Fibroblast of the conjunctiva (primary cell): Measurements from ENCODE around the gene CAP1.
"Not testable (repeated sequence)": the region's sequence is repeated elsewhere in the genome, so short reads cannot be mapped to it uniquely, and the experiment has no call there.

Source experiments
- DNase-seq: peaks from one replicate; pipeline ENCODE4 v3.0.0-alpha.2; 2010; ENCODE audit warnings: low read depth

CAP1 gene

GRCh38 chr1:40040511-40041465 is at the start of gene CAP1:
Gene CAP1 (plus strand): TSS chr1:40040729. CDS start chr1:40059347, 18,618 bp downstream.
- peak; percentile 98 for DNase-seq

DNA sequence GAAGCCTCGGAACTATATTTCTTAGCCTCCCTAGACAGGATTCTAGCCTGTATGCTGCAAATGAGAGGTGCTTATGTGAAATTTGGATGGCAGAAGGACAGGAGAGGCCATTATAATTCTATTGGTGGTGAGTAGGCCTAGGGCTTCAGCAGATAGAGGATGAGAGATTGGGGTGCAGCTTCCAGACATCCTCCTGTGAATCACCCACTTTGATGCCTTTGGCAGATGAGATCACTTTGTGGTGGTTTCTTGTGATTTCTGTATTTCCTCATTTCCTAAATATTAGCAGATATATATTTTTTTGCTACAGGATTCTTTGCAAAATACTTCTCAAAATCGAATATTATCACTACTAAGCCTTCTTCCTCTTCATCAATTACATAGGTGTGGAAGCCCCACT is 48.3 kb upstream of the CAP1 start:
- no peak for DNase-seq

GRCh38 chr1:39992888-39993287 is 47.6 kb upstream of the CAP1 start:
- no peak for DNase-seq

- DNase-seq = no peak
Observed at GRCh38 chr1:39995973-39996393, 44.5 kb upstream of the CAP1 start.

DNA sequence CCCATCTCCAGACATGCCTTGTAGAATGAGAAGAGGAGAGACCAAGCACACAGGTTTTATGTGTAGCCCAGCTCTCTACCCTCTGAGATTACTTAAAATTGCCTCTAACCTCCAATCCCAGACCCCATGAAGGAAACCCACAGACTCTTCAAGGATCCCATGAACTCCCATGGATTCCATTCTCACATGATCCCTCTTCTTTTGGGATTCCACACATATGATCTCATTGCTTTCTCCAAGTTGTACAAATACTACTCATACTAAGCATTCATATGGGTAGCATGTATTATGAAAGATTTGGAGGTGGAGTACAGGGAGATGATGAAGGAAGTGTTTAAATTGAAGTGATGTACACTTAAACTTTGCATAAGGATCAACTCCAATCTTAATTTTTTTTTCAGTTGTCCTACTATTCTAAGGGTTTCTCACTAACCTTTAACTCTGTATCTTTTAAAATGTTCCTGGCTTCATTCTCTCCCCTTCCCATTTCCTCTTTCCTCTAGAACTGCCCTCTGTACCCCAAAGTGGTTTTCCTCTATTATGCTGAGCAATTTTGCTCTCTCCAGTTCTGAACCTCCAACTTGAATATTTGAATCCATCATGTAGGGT is 44.0 kb upstream of the CAP1 start:
- DNase-seq = no peak

DNA sequence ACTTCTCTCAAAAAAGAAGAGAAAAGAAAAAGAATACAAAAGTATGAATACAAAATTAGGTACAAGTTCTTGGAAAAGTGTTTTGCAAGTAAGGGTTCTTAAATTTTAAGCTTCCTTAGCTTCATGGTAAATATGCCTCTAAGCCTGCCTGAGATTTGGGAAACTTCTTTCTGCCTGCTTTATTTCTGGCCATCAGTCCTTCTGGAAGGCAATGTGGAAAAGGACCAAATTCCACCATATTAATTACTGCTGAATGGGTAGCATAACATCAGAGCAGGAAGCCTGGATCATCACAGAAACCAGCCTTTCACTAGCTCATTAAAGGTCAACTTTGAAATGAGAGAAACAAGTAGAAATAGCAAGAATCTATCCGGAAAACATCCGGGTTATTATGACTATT is 39.1 kb upstream of the CAP1 start:
- DNase-seq = no peak

DNA sequence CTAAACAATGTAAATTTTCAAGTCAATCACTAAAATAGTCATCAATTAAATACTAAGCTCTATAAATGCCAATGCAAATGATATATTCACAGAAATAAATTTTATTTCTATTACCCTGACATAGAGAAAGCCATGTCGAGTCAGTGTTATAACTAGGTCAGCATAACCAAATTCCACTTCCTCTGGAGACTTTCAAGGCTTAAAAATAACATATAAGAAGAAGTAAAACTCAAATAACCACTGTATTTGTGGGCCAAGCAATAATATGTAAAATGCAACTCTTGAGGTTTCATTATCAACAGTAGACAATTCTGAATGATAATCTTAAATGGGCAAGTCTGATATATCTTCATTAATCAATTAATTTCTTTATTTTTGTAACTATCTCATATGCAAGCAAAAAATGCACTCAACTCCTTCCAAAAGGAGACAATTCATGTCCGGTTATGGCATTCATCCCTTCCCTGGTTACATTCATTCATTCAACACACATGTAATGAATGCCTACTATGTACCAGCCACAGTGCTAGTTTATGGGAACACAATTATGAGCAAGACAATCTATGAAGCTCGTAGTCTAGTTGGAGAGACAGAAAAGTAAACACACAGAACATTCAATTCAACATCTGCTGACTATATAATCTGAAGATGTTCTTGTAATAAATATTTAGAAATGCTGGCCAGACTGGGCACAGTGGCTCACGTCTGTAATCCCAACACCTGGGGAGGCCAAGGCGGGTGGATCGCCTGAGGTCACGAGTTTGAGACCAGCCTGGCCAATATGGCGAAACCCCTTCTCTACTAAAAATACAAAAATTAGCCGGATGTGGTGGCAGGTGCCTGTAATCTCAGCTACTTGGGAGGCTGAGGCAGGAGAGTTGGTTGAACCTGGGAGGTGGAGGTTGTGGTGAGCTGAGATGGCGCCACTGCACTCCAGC is 37.1 kb upstream of the CAP1 start:
- no peak for DNase-seq

GRCh38 chr1:40004857-40005256 is 35.7 kb upstream of the CAP1 start:
- DNase-seq = no peak

GRCh38 chr1:40007481-40008034 is 33.0 kb upstream of the CAP1 start:
- DNase-seq = not testable (repeated sequence)

- DNase-seq = no peak
Observed at GRCh38 chr1:40011198-40011597, 29.3 kb upstream of the CAP1 start.

DNA sequence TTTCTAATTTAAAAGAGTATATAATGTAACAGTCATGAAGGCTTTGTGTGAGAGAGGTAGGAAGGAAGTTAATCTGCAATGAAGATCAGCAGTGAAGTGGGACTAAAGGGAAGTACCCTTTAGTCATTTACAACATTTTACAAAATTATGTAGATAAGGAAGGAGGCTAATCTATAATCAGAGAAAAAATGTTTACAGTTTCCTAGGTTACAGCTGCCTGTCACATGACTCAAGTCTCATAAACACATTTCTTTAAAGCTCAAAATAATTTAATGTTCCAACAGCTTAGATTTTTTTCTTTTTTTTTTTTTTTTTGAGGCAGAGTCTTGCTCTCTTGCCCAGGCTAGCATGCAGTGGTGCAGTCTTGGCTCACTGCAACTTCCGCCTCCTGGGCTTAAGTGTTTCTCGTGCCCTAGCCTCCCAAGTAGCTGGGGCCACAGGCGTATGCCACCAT is 26.2 kb upstream of the CAP1 start:
- DNase-seq = no peak

- peak; percentile 58 for DNase-seq
Observed at GRCh38 chr1:40014812-40015594, 25.5 kb upstream of the CAP1 start.

- no peak for DNase-seq
Observed at GRCh38 chr1:40017951-40018575, 22.5 kb upstream of the CAP1 start.

DNA sequence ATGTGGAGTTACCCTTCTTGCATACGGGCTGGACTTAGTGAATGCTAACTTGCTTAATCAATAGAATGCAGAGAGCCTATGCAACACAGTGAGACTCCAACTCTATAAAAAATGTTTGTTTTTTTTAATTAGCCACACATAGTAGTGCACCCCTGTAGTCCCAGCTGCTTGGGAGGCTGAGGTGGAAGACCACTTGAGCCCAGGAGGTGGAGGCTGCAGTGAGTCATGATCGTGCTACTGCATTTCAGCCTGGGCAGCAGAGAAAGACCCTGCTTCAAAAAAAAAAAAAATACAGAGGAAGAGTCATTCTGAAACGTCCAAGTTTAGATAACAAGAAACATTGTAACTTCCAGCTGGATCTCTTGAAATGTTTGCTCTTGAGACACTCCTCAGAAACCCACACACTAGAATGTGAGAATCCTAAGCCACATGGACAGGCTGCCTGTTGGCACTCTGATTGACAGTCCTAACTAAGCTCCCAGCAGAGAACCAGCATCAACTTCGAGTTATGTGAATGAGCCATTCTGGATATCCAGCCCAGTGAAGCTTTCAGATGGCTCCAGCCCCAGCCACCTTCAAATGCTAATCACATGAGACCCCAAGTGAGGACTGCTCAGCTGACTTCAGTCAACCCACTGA is 20.0 kb upstream of the CAP1 start:
- no peak for DNase-seq

DNA sequence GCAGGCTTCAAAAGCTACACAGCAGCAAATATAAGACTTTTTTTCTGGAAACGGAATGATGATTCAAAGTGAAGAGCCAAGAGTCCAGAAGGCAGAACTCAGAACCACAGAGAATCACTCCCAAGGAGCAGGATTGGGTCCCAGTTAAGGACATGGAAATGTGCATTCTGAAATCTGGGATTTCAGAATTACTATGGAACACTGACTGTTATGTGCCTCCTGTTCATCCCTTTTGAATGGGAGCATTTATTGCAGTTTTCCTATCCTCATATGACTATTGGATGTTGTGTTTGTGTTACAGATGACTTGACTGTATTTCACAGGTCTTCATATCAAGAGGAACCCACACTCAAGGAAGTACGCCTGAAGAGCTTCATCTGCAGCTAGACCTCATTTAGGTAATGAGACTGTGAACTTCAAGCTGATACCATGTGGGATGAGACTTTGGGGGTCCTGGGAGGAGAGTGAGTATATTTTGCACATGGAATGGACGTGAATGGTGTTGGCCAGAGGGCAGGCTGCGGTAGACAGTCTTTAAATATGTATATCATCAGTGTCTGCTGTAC is 17.1 kb upstream of the CAP1 start:
- no peak for DNase-seq

DNA sequence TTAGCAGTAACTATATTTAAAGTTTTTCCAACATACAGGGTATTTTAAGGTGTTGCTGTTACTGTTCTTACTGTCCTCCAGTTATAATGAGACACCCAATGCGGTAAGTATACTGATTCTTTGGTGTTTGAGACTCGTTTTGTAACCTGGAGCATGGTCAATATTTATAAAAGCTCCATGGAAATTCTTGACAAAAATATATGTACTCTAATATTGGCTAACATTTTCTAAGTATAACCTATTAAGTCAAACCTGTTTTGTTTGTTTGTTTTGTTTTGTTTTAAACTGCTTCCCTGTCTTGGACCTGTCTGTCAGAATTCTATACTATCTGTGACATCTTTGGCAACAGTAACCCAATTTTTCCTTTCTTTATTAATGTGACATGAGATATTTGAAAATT is 15.9 kb upstream of the CAP1 start:
- DNase-seq = no peak

DNA sequence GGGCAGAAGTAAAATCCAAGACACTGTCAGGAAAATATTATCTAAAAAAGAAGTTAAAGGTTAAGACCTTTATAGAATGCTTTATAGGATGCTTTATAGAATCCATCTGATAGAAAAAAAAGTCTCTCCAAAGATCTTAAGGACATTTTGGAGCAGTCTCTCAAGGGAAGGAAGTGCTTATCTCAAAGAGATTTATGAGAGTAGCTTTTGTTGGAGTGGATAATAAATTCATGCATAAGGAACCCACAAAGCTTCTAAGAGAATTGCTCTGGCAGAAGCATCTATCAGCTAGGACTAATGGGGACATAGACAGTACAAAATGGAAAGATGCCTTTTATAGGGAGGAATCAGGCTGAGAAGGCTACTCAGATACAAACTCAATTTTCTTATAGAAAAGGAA is 12.9 kb upstream of the CAP1 start:
- DNase-seq = no peak

- DNase-seq = no peak
Observed at GRCh38 chr1:40029608-40030007, 10.9 kb upstream of the CAP1 start.

DNA sequence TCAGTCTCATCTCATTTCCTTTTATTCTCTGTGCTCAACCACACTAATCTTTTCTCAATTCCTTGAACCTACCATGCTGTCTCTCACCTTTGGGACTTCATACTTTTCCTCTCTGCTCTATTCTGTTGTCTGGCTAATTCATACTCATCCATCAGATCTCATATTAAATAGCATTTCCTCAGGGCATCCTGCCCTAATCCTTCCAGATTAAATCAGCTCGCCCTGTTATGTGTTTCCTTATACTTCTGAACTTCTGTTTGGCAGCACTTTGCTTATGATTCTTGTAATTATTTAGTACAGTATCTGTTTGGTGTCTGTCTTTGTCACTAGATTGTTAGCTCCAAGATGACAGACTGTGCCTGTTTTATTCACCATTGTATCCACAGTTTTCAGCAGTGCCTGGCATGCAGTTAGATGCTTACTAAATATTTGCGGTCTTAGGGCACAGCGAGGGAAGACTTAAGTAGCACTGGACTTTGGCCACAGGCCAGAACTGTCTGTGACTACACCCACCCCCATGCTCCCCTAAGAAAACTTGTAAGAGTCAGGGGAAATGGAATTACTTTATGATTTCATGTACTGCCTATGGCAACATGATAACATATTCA is 9.9 kb upstream of the CAP1 start:
- no peak for DNase-seq
